Activated CD8-positive, alpha-beta memory T cell treated with anti-CD3 and anti-CD28 coated beads for 4 hours (primary cell): Measurements from ENCODE around the gene FAM76A.
"Not testable (repeated sequence)": the region's sequence is repeated elsewhere in the genome, so short reads cannot be mapped to it uniquely, and the experiment has no call there.

Source experiments
- DNase-seq, 2 donors: peaks; one replicate each; pipeline ENCODE4 v3.0.0-alpha.2; 2020; ENCODE audit warnings: low read depth in 2 of 2

FAM76A gene

DNA sequence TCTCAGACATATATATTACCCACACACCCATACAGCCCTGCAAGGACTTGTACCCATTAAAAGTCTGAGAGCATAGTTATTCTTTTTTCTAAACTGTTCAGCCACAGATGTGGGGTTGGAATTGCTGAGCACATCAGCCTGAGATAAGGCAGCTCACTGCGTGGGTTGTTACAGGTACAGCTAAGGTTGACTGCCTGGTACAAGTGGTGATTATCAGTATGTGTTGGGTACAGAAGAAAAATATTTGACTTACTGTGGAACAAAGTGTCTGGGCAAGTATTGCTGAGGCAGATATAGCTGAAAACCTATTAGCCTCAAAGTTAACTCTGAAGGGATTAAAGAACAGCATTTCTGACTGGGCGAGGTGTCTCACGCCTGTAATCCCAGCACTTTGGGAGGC is 52.3 kb downstream of the FAM76A start:
- no peak for DNase-seq

DNA sequence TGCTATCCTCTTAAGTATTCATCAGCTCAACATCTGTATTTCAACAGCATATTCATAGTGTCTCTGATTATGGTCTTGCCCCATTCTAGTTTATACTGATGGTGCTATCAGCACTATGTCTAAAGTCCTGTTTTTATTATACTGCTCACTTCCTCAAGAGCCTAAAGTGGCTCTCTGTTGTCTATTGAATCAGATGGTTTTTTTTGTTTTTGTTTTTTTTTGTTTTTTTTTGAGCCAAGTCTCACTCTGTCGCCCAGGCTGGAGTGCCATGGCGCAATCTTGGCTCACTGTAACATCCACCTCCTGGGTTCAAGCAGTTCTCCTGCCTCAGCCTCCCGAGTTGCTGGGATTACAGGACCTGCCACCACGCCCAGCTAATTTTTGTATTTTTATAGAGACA is 53.4 kb downstream of the FAM76A start:
- no peak for DNase-seq

DNA sequence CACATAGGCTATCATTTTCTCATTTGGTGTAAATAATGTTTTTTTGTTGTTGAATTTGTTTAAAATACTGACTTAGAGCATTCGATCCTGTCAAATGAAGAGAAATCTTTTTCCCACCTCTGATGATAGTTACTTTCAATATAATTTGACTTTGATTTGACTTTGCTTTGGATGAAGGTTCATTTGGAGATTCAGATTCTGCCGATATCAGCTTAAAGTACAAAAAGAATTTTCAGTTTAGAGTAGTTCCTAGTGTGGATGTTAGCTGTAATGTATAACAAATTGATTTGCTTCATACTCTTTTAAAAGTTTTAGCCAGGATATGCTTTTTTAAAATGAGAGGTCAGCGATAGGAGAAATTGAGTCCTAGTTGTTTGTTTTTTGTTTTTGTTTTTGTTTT is 57.2 kb downstream of the FAM76A start:
- DNase-seq, result no peak

DNA sequence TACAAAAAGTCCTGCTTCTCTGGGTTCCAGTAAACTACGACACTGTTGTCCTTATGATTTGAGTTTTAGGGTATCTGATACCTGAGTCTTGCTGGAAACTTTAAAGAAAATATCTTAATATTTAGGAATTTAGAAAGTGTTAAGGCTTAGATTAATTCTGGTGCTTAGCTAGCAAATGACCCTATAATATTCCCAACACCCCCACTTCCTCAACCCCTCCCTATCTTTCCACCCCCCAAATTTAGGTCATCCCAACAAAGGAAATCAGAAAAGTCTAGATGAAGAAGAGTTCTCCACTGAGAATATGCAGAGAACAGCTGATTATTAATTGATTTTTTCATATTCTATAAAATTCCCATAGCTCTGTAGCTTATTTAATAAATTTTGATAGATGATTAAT is 58.9 kb downstream of the FAM76A start:
- DNase-seq, result no peak

DNA sequence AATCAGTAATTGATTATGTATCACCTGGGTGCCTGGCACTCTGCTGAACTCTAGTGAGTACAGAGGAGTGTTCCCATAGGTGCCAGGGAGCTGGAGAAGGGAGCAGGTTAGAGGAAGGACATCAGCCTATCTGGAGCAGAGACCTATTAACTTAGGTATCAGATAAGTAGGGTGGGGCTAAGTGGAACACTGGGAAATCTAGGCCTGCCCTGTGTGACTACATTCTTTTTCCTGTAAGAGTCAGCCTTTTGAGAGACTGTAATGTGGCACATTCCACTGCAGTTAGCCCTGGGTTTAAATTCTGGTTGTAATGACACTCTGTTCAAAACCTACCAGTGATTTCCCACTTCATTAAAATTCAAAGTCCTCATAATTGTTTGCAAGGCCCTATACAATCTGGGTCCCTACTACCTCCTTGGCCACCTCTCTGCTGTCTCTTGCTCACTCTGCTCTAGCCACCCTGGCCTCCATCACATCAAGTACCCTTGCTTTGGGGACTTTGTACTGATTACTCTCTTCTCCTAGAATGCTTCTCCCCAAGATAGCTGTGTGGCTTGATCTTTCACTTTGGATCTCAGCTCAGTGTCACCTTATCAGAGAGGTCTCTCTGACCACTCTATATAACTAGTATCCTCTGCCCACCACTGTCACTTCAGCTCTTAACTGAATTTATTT is 60.2 kb downstream of the FAM76A start:
- DNase-seq, result no peak

DNA sequence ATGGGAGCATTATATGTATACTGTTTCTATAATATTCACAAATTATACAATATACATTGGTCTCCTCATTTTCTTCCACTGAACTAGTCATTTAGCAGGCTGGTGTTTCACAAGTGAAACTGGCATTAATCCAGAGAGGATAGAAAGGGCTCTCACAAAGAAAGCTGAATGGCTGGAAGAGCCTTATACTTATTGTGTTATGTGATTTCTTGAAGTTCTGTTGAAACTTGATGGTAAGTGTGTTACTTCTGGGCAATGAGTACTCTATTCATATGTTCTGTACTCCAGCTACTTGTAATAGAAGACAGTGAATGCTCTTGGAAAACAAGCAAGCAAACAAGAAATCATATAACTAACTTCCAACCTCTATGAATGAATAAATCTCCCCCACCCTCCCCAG is 62.1 kb downstream of the FAM76A start:
- DNase-seq, result no peak

DNA sequence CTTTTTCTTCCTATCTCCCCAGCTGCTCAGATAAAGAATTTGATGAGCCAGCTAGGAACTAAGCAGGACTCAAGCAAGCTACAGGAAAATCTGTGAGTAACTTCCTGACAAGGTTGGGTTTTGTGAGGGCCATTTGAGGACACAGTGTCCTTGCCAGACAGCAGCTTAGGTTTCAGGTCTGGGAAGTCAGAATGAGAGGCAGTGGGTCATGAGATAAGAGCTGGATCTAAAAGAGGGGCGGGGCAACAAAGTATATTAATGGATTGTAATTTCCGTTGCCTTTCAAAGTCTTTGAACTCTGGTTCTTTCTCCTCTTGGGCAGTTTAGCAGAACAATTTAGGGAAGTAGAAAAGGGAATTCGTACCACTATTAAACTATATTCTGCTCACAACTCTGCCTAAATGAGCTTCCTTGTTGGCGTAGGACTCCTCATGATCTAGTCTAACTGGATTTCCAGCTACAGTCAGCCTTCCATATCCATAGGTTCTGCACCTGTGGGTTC is 63.8 kb downstream of the FAM76A start:
- no peak for DNase-seq

DNA sequence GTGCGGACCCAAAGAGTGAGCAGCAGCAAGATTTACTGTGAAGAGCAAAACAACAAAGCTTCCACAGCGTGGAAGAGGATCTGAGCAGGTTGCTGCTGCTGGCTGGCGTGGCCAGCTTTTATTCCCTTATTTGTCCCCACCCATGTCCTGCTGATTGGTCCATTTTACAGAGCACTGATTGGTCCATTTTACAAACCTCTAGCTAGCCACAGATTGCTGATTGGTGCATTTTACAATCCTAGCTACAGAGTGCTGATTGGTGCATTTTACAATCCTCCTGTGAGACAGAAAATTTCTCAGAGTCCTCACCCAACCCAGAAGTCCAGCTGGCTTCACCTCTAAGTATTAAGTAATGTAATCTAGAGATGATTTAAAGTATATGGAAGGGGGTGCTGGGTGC is 64.5 kb downstream of the FAM76A start:
- DNase-seq, result not testable (repeated sequence)

DNA sequence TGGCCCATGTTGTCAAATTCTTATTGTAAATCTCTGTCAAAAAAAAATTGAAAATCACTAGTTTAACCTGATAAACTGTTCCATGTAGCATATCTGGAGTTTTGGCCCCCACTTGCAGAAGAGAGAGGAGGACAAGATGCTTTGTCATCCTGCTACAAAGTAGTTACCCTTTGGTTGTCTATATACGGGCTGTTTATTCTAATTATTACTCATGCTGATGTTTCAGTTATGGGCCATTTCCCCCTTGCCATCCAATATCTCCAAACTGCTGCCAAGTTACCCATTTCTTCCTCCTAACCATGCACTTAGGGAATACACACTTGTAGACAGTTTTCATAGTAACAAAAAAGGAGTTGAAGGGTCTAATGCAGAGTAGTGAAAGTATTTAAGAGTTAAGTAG is 69.8 kb downstream of the FAM76A start:
- no peak for DNase-seq

DNA sequence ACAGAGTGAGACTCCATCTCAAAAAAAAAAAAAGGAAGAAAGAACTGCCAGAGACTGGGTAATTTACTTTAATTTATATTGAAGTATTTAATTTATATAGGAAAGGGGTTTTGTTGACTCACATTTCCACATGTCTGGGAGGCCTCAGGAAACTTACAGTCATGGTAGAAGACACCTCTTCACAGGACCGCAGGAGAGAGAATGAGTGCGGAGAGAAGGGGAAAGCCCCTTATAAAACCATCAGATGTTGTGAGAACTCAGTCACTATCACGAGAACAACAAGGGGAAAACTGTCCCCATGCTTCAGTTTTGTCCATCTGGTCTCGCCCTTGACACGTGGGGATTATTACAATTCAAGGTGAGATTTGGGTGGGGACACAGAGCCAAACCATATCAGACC is 79.0 kb downstream of the FAM76A start:
- no peak for DNase-seq

DNA sequence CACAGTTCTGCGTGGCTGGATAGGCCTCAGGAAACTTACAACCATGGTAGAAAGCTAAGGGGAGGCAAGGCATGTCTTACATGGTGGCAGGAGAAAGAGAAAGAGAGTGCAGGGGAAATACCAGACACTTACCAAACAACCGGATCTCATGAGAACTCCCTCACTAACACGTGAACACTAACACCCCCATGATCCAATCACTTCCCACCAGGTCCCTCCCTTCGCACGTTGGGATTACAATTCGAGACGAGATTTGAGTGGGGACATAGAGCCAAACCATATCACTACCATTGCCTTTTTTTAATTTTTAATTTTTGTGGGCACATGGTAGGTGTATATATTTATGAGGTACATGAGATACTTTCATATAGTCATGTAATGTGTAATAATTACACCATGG is 81.0 kb downstream of the FAM76A start:
- no peak for DNase-seq

DNA sequence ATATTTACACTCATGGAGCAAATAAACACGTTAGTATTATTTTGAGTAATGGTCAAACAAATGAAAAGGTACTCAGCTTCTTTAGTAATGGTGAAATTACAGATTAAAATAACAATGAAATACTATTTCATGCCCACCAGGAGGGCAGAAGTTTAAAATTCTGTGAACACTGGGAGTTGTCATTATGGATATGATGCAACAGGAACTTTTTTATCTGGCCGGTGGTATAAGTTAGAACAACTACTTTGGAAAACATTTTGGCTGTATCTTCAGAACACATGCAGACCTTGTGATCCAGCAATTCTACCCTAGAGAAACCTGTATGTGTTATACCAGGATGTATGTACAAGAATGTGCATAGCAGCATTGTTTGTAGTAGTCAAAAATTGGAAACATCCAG is 81.6 kb downstream of the FAM76A start:
- no peak for DNase-seq

DNA sequence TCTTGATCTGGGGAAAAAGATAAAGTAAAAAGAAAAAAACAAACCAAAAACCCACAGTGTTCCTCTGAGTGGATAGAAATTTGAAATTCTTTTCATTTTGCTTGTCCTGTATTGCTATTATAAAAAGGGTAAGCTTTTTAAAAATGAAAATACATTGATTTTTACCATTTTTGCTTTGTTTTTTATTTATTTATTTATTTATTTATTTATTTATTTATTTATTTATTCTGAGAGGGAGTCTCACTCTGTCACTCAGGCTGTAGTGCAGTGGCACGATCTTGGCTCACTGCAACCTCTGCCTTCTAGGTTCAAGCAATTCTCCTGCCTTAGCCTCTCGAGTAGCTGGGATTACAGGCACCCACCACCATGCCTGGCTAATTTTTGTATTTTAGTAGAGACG is 82.4 kb downstream of the FAM76A start:
- DNase-seq, result not testable (repeated sequence)

DNA sequence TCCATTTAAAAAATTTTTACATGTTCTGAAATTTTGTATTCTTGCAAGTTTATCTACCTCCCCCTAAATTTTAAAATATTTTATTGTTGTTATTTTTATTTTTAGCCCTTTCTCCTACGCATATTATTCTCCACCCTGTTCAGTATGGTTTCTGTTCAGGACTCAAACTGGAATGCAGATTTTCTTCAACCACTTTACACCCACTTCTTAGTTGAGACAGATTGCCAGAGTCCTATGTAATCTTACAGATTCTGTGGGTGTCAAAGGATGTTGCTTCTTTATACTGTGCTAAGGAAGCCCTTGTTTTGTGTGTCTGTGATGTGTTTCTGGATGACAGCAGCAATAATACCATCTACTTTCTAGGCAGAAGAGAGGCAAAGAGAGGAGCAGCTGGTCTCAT is 84.1 kb downstream of the FAM76A start:
- no peak for DNase-seq

DNA sequence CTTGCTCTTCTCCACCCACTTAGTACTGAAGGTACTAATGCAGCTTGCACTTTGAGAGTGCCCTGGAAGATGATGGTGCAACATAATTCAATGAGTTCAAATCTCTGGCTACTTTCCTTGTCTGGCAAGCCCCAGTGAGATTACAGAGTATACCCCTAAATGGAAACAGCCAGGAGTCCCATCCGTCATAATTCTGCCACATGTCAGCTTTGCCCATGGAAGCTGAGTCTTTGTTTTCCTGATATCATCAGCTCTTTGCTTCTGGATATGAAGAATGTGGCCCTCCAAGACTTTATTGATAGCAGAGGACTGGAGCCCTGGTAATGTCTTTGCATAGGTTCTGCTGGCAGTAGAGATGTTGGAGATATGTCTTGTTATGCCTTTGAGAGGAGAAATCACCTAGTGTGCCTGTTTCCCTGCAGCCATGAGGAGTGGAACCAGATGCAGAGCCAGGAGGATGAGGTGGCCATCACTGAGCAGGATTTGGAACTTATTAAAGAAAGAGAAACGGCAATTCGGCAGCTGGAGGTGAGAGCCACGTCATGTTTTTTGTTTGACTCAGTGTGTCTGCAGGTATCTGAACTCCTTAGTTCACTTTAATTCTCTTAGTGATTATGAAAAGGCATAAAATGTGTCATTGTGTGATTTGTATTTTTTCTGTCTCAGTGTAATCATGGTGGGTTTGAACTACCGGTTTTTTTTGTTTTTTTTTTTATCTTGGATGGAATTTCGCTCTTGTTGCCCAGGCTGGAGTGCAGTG is 86.2 kb downstream of the FAM76A start:
- no peak for DNase-seq
